Activated CD4-positive, alpha-beta T cell treated with anti-CD3 and anti-CD28 coated beads for 24 hours (primary cell): ENCODE measurements around the gene TTYH2.
"Not testable (repeated sequence)": the region's sequence is repeated elsewhere in the genome, so short reads cannot be mapped to it uniquely, and the experiment has no call there.

Source experiments
- DNase-seq, 2 donors: peaks; one replicate each; pipeline ENCODE4 v3.0.0-alpha.2; 2020; ENCODE audit warnings: low read depth in 2 of 2

TTYH2 gene

GRCh38 chr17:74212913-74213791 lies at the start of gene TTYH2:
Gene TTYH2, plus strand, starts transcription at chr17:74213571. Its CDS starts 17 bp downstream, at chr17:74213588.
- DNase-seq: peak; percentile 53 to 54

GRCh38 chr17:74163836-74164235 lies 49.5 kb upstream of the TTYH2 start:
- no peak for DNase-seq

GRCh38 chr17:74164446-74165045 lies 48.8 kb upstream of the TTYH2 start:
- no peak for DNase-seq

GRCh38 chr17:74165797-74166365 lies 47.5 kb upstream of the TTYH2 start:
- DNase-seq: no peak

DNA sequence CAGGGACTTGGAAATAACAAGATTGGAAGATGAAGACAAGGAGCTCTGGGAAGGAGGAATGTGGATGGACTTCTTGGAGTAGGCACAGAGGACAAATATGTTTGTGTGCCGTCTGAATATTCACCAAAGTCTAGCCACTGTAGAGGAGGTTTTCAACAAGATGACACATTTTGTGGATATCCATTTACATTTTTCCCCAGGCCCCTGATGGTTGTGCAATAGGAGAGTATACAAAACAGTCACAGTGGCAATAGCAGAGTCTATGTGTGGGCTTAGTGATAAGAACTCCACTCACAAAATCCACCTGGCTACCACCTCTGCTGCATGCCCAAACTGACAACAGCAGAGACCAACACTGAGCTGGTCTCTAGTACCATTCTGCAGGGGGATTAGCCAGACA lies 42.4 kb upstream of the TTYH2 start:
- no peak for DNase-seq

GRCh38 chr17:74172700-74173099 lies 40.7 kb upstream of the TTYH2 start:
- no peak for DNase-seq

- peak; percentile 20 to 45 for DNase-seq
Observed at GRCh38 chr17:74176546-74177001, 36.8 kb upstream of the TTYH2 start.

- DNase-seq: no peak
Observed at GRCh38 chr17:74177018-74177450, 36.3 kb upstream of the TTYH2 start.

DNA sequence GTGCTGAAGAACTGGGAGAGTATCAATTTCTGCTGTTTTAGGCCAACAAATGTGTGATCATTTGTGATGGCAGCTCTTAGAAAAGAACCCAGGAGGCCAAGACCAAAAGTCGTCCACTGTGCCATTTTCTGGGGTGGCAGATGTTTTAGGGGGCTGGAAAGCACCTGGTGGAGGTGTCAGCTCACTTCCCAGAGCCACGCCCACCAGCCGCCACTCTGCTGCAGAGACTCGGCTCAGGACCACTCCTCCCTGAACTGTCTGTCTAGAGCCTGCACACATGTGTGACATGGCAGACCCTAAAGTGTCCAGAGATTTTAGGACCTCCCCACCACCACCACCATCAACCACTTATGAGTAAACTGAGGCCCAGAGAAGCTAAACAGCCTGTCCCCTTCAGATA lies 33.8 kb upstream of the TTYH2 start:
- no peak for DNase-seq

GRCh38 chr17:74180336-74180735 lies 33.0 kb upstream of the TTYH2 start:
- DNase-seq: no peak

- no peak for DNase-seq
Observed at GRCh38 chr17:74181341-74181740, 32.0 kb upstream of the TTYH2 start.

DNA sequence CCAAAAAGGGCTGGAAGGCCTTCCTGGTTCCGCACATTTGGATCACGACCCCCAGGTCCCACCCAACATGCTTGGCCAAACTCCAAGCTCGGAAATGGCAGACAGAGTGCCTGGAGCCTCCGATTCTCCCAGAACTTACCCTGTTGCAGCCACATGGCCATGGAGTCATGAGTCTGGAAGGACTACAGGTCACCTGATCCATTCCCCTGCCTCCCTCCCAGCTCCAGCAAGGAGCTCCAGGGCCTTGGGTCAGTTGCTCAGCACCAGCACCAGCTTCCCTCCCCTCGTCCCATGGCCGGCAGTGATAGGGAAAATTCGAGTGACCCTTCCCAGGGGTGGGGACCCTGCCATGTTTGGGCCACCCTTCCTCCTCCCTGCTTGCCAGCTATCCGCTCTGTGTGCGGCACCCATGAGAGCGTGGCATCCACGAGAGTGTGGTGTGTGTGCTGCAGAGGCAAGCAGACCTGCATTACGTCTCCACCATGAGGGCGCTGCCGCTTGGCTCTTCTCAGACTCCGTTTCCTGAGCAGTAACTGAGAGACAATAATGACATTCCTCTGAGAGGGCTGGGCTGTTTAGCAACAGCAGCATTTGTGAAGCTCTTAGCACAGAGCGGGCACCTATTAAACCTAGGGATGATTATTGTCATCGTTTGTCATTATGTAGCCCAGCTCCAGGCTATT lies 31.2 kb upstream of the TTYH2 start:
- DNase-seq: no peak

DNA sequence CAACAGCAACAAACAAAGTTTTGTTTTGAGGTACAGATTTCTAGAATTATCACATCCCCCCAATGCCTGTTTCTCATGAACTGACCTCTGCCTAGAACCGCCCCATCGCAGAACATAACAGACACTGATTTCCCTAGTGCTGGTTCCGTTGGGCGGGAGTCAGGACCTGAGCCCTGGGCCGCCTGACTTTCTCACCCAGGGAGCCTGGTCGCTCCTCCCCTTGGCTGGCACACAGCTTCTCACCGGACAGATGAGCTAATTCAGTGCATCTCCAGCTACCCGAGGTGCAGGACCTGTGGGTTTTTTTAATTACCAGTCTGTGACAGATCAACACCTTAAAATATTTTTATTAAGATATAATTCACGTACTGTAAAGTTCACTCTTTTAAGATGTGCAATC lies 30.0 kb upstream of the TTYH2 start:
- DNase-seq: no peak

GRCh38 chr17:74185571-74186185 lies 27.7 kb upstream of the TTYH2 start:
- no peak for DNase-seq

- DNase-seq: no peak
Observed at GRCh38 chr17:74186498-74186897, 26.9 kb upstream of the TTYH2 start.

DNA sequence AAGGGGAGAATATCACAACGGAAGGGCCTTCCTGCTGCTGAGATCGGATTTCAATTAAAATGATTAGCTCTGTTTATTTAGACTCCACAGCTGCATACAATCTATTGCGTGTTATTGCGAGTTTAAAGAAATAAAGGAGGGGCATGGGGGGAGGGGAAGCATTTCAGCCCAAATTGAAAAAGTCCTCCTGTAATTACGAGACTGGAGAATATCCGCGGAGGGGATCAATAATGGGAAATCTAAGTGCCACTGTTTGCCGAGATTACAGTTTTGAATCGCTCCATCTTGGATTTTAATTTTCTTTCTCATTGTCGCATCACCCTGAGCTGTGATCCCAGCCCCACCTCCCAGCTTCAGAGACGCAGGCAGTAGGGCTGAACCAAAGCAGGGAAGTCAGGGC lies 25.6 kb upstream of the TTYH2 start:
- no peak for DNase-seq

GRCh38 chr17:74188687-74189086 lies 24.7 kb upstream of the TTYH2 start:
- not testable (repeated sequence) for DNase-seq

DNA sequence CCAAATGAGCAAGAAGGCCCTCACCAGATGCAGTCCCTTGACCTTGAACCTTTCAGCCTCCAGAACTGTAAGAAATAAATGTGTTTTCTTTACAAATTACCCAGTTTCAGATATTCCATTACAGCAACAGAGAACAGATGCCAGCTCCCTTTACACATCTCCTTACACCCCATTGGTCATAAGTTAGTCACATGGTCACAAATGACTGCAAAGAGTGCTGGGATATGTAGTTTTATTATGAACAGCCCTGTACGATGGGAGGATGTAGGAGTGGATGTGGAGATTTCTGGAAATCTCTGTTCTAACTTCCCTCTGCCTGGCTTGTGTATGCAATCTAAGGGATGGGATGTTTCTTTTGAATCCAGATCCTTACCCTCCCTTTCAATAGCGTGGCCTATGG lies 23.2 kb upstream of the TTYH2 start:
- no peak for DNase-seq

GRCh38 chr17:74190807-74191406 lies 22.5 kb upstream of the TTYH2 start:
- no peak for DNase-seq

GRCh38 chr17:74192950-74193781 lies 20.2 kb upstream of the TTYH2 start:
- DNase-seq: no peak
